Activated CD8-positive, alpha-beta memory T cell treated with anti-CD3 and anti-CD28 coated beads, Interleukin-2, amount 50 U/mL, for 48 hours (primary cell): ENCODE measurements around the gene TESK2.

Experiments
- DNase-seq: peaks from one replicate; pipeline ENCODE4 v3.0.0-alpha.2; 2020

TESK2 gene

DNA sequence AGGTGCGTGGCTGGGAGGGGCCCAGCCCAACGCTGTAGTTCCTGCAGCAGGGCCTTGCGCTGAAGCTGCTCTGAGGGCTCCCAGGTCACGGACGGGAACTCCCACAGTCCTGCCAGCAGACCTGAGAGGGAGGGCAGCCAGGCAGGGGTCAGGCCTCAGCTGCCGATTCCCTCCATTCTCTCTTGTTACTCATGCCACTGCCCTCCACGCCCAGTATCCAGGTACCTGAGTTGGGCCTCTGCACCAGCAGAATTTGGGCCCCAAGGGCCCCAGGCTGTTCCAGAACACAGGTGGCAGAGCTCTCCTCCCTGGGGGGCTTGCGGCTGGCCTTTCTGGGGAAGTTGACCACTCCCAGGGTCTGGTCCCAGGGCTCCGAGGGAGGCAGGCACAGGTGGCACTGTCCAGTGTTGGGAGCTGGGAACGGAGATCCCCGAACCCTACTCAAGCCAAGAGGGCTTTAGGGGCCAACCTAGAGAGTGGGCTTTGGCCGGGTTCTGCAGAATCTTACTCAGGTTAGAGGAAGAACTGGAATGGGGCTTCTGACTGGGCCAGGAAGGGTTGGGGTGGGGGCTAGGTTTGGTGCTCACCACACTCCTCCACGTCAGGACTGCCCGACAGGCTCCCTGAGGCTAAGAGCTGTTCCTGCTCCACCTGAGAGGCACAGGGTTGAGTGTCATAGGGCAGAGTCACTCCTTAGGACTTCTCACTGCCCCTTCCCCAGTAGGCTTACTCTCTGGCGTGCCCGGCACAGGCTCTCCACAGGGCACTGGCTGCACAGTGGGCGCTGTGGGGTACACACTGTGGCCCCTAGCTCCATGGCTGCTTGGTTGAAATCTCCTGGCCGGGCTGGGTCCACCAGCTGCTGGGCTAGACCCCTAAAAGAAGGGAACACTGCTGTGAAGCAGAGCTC is 159.3 kb downstream of the TESK2 start:
- no peak for DNase-seq

GRCh38 chr1:45329445-45329844 is 161.5 kb downstream of the TESK2 start:
- no peak for DNase-seq

DNA sequence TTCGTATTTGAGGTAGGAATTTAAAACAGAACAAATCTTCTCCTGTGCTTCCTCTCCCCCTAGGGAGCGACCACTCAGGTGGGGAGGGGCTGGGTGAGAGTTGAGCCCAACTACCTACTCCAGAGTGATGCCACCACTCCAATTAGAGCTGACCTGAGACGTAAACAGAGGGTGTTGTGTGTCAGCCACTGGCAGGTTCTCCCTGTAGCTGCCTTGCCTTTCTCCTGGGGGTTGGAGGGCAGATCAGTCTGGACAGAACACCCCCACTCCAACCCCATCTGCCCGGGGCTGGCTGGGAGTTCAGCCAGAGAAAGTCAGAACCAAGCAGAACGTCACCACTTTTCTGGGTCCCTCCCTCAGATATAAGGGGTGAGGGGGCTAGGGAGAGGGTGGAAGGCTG is 162.3 kb downstream of the TESK2 start:
- DNase-seq, result no peak

- DNase-seq, result no peak
Measured at GRCh38 chr1:45327644-45328515, 163.1 kb downstream of the TESK2 start.

- peak; percentile 88 for DNase-seq
Measured at GRCh38 chr1:45326627-45327623, 164.0 kb downstream of the TESK2 start, which contains the start of gene HPDL. TSS of gene HPDL (plus strand) at chr1:45326895. CDS start at chr1:45327149, 254 bp downstream.

- DNase-seq, result no peak
Measured at GRCh38 chr1:45325851-45326506, 165.0 kb downstream of the TESK2 start.

- DNase-seq, result no peak
Measured at GRCh38 chr1:45322486-45323040, 168.4 kb downstream of the TESK2 start.

DNA sequence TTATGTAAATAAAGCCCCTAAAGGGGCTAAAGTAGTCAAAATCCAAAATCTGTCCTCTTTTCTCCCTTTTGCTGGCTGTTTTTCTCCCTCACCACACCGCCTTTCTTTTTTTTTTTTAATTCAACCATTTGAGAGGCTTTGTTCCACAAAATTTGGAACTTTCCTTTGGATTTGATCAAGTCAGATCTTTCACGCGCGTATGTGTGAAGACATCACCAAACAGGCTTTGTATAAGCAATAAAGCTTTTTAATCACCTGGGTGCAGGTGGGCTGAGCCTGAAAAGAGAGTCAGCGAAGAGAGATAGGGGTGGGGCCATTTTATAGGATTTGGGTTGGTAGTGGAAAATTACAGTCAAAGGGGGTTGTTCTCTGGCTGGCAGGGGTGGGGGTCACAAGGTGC is 169.5 kb downstream of the TESK2 start:
- no peak for DNase-seq

DNA sequence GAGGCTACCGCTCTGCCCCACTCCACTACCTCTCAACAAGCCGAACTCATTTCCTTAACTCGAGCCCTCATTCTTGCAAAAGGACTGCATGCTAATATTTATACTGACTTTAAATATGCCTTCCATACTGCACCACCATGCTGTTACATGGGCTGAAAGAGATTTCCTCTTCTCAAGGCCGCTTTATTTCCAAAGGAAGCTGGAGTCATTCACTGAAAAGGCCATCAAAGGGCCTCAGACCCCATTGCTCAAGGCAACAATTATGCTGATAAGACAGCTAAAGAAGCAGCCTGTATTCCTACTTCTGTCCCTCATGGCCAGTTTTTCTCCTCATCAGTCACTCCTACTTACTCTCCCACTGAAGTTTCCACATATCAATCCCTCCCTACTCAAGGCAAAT is 171.2 kb downstream of the TESK2 start:
- DNase-seq, result no peak

DNA sequence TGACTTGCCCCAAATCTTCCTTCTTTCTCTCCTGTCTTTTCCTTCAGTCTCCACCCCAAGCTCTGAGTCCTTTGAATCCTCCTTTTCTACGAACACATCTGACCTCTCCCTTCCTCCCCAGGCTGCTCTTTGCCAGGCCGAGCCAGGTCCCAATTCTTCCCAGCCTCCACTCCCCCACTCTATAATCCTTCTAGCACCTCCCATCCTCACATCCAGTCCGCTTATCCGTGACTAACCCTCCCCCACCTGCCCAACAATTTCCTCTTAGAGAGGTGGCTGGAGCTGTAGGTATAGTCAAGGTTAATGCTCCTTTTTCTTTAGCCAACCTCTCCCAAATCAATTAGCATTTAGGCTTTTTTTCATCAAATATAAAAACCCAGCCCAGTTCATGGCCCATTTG is 173.8 kb downstream of the TESK2 start:
- no peak for DNase-seq

GRCh38 chr1:45314266-45314665 is 176.7 kb downstream of the TESK2 start:
- DNase-seq, result no peak

GRCh38 chr1:45306905-45307304 is 184.1 kb downstream of the TESK2 start:
- DNase-seq, result no peak

- peak; percentile 72 for DNase-seq
Measured at GRCh38 chr1:45306319-45306718, 184.6 kb downstream of the TESK2 start.

DNA sequence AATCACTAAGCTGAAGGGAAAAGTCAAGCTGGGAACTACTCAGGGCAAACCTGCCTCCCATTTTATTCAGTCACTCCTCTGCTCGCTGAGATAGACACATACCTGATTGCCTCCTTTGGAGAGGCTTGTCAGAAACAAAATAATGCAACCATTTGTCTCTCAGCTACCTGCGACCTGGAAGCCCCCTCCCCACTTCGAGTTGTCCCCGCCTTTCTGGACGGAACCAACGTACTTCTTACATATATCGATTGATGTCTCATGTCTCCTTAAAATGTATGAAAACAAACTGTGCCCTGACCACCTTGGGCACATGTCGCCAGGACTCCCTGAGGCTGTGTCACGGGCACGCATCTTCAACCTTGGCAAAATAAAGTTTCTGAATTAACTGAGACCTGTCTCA is 185.7 kb downstream of the TESK2 start:
- DNase-seq, result no peak

- DNase-seq, result peak; percentile 61
Measured at GRCh38 chr1:45304311-45305081, 186.5 kb downstream of the TESK2 start.

GRCh38 chr1:45303520-45304310 is 187.2 kb downstream of the TESK2 start:
- peak; percentile 97 for DNase-seq

- no peak for DNase-seq
Measured at GRCh38 chr1:45302505-45303150, 188.3 kb downstream of the TESK2 start.

DNA sequence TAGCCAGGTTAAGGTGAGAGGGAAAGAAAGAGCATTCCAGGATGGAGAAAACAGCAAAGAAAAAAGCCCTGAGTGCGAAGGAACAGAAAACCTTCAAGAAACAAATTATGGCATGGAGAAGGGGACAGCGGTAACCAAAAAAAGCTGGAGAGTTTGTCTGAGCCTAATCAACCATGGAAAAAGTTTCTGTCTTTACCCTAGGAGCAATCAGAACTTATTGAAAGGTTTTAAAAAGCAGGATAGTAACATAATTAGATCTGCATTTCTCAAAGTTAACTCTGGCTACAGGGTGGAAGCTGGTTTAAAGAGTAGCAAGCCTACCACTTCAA is 190.3 kb downstream of the TESK2 start:
- no peak for DNase-seq

DNA sequence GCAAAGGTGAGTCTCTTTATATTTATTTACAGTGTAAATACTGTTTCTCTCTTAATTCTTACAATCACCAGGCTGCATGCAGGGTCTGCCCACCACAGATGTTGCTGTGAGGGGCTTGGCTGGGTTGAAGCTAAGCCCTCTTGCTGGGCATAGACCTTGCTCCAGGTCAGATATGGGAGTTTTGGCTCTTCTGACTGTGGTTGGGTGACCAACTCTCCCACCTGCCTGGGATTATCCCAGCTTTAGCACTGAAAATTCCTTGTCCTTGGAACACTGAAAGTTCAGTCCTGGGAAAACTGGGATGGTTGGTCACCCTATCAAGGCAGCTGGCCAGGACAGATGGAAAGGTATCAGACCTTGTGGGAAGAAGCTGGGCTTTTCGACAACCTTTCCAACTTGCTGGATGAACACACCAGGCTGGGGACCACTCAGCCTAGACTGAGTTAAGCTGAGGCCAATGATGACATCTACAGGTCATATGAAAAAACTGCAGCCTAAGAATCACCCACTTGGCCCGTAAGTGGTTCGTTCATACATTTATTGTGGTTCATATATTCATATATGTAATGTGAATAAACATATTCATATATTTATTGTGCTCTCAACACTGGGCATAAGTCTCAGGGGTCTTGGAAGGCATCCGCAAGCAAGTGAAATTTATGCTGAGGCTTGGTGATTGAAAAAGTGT is 190.8 kb downstream of the TESK2 start:
- DNase-seq, result no peak
